Rectal smooth muscle tissue (tissue), 1 donor: ENCODE data around the gene PACSIN1.

Experiments used
- H3K27ac ChIP-seq: one replicate; pipeline ENCODE4 v1.7.0; 2013; ENCODE audit warnings: low read depth, low read length, inconsistent platforms
- H3K27me3 ChIP-seq: one replicate; pipeline ENCODE4 v1.7.0; 2013; ENCODE audit warnings: low read length; ENCODE audit not compliant: control insufficient read depth, insufficient read depth
- H3K36me3 ChIP-seq: one replicate; pipeline ENCODE4 v1.7.0; 2013; ENCODE audit warnings: low read length; ENCODE audit not compliant: control insufficient read depth, insufficient read depth
- H3K4me1 ChIP-seq: one replicate; pipeline ENCODE4 v1.7.0; 2013; ENCODE audit warnings: low read length; ENCODE audit not compliant: control insufficient read depth, insufficient read depth
- H3K4me3 ChIP-seq: one replicate; pipeline ENCODE4 v1.7.0; 2013; ENCODE audit warnings: low read length
- H3K9ac ChIP-seq: one replicate; pipeline ENCODE4 v1.7.0; 2013; ENCODE audit warnings: low read length

Gene PACSIN1

GRCh38 chr6:34540222-34540621, 74.3 kb downstream of the PACSIN1 start:
- H3K36me3 ChIP-seq: no peaks in the 10 kb centered on the region
- H3K4me1 ChIP-seq: no peaks in the 10 kb centered on the region
- H3K27ac ChIP-seq: no peak overlapping the region
- no peak overlapping the region for H3K4me3 ChIP-seq
- no peaks in the 10 kb centered on the region for H3K27me3 ChIP-seq
- H3K9ac ChIP-seq: no peak overlapping the region

GRCh38 chr6:34540841-34541240, 75.0 kb downstream of the PACSIN1 start:
- no peak overlapping the region for H3K9ac ChIP-seq
- H3K27me3 ChIP-seq: no peaks in the 10 kb centered on the region
- no peaks in the 10 kb centered on the region for H3K36me3 ChIP-seq
- no peaks in the 10 kb centered on the region for H3K4me1 ChIP-seq
- H3K4me3 ChIP-seq: no peak overlapping the region
- H3K27ac ChIP-seq: no peak overlapping the region

DNA sequence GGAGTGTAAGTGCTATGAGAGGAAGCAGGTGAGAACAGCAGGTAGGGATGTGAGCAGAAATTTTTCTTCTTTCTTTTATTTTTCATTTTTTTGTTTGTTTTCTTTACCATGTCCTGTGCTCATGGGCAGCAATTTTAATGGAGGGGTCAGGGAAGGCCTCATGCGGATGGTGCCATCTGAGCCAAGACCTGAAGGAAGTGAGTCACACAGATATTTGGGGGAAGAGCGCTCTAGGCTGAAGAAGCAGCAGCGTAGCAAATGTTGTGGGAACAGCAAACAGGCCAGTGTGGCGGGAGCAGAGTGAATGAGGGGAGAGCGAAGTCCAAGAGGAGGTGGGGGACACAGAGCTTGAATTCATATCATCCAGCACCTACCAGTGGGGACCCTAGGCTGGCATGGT, 77.5 kb downstream of the PACSIN1 start:
- Histone ChIP-seq H3K27me3 (no peaks in the 10 kb centered on the region), H3K4me3 (no peak overlapping the region), H3K9ac (no peak overlapping the region), H3K27ac (no peak overlapping the region), H3K4me1 (no peaks in the 10 kb centered on the region), H3K36me3 (no peaks in the 10 kb centered on the region)

DNA sequence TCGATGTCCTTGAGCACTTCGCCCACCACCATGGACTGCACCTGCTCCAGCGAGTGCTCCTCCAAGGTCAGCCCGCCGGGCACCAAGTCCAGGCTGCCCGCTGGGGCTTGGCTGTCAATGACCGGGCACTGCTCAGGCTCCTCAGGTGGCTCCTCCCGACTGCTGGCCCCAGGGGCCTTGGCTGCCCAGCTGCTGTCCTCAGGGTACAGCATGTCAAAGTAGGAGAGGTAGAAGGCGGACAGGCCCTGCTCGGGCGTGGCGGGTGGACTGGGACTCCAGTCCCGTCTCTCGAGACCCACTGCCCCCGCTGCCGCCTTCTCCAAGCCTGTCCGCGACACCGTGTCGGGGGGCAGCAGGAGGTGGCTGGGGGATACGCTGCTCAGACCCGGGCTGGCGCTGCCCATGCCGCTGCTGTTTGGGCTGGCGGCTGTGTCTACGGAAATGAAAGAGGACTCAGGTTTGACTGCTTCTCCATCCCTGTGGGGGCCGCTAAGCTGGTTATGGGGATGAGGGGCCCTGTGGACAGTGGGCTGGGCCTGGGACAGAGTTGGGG, 78.3 kb downstream of the PACSIN1 start:
- Histone ChIP-seq H3K4me1 (no peaks in the 10 kb centered on the region), H3K27me3 (no peaks in the 10 kb centered on the region), H3K36me3 (no peaks in the 10 kb centered on the region), H3K27ac (no peak overlapping the region), H3K9ac (no peak overlapping the region), H3K4me3 (no peak overlapping the region)

GRCh38 chr6:34544776-34545471, 79.0 kb downstream of the PACSIN1 start:
- no peak overlapping the region for H3K27ac ChIP-seq
- H3K9ac ChIP-seq: no peak overlapping the region
- no peak overlapping the region for H3K4me3 ChIP-seq
- H3K36me3 ChIP-seq: no peaks in the 10 kb centered on the region
- H3K4me1 ChIP-seq: no peaks in the 10 kb centered on the region
- no peaks in the 10 kb centered on the region for H3K27me3 ChIP-seq

GRCh38 chr6:34546551-34547321, 80.9 kb downstream of the PACSIN1 start:
- no peaks in the 10 kb centered on the region for H3K4me1 ChIP-seq
- no peak overlapping the region for H3K9ac ChIP-seq

GRCh38 chr6:34547701-34548644, 82.1 kb downstream of the PACSIN1 start:
- no peak overlapping the region for H3K9ac ChIP-seq
- H3K27ac ChIP-seq: no peak overlapping the region
- H3K27me3 ChIP-seq: no peaks in the 10 kb centered on the region
- no peak overlapping the region for H3K4me3 ChIP-seq
- H3K36me3 ChIP-seq: no peaks in the 10 kb centered on the region
- H3K4me1 ChIP-seq: no peaks in the 10 kb centered on the region

More at GRCh38 chr6:34546551-34547321, 80.9 kb downstream of the PACSIN1 start:
- Histone ChIP-seq H3K4me3 (no peak overlapping the region), H3K27ac (no peak overlapping the region), H3K27me3 (no peaks in the 10 kb centered on the region), H3K36me3 (no peaks in the 10 kb centered on the region)

GRCh38 chr6:34549026-34549803, 83.3 kb downstream of the PACSIN1 start:
- Histone ChIP-seq H3K9ac (no peak overlapping the region), H3K4me1 (no peaks in the 10 kb centered on the region), H3K27ac (no peak overlapping the region), H3K4me3 (no peak overlapping the region), H3K36me3 (no peaks in the 10 kb centered on the region), H3K27me3 (no peaks in the 10 kb centered on the region)

DNA sequence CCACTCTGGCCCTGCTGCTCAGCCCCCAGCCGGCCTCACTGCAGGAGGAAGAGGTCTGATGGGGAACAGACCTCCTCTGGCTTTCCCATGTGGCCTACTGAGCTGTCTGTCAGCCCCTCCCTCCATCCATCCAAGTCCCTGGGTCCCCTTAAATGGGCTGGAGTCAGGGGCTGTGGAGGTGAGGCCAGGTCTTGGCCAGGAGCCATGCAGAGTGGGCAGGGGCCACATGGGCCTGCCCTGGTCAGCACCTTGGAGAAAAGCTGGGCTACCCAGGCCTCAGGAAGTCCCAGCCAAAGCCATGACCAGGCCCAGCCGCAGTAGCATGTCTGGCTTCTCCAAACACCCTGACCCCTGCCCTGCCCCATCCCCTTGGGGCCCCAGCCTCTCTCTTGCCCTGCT, 83.9 kb downstream of the PACSIN1 start:
- no peak overlapping the region for H3K9ac ChIP-seq
- no peaks in the 10 kb centered on the region for H3K36me3 ChIP-seq
- no peak overlapping the region for H3K27ac ChIP-seq
- H3K4me1 ChIP-seq: no peaks in the 10 kb centered on the region
- H3K27me3 ChIP-seq: no peaks in the 10 kb centered on the region
- H3K4me3 ChIP-seq: no peak overlapping the region

GRCh38 chr6:34551720-34552119, 85.8 kb downstream of the PACSIN1 start:
- Histone ChIP-seq H3K27me3 (no peaks in the 10 kb centered on the region), H3K27ac (no peak overlapping the region), H3K4me3 (no peak overlapping the region), H3K4me1 (no peaks in the 10 kb centered on the region), H3K36me3 (no peaks in the 10 kb centered on the region), H3K9ac (no peak overlapping the region)

GRCh38 chr6:34552620-34553019, 86.7 kb downstream of the PACSIN1 start:
- no peaks in the 10 kb centered on the region for H3K36me3 ChIP-seq
- H3K9ac ChIP-seq: no peak overlapping the region
- no peaks in the 10 kb centered on the region for H3K27me3 ChIP-seq
- no peaks in the 10 kb centered on the region for H3K4me1 ChIP-seq
- no peak overlapping the region for H3K27ac ChIP-seq
- no peak overlapping the region for H3K4me3 ChIP-seq
